HG03097 (cell line): Measurements from ENCODE around the gene GLP1R.

ENCODE experiments used
- ATAC-seq: cut with Tn5 transposase; IDR thresholded peaks from one replicate; pipeline ENCODE4 v1.9.1; 2021; ENCODE audit not compliant: unreplicated experiment, low FRiP score

Gene GLP1R

DNA sequence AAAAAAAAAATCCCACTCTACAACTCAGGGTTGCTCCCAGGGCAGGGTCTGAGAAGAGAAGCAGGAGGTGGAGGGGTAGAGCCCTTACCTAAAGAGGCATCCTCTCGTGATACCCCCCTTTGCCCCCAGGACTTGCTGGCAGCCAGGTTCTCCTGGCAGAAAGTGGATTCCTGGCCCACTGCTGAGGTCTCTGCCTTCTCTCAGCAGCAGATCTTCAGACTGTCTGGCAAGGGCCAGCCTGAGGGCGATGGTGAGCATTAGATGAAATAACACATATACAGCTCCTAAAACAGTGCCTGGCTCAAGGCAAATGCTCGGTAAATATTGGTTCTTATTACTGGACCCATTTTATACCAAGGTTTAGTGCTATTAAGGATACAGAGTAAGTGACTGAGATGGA, 4.8 kb upstream of the GLP1R start:
- no peak for ATAC-seq

DNA sequence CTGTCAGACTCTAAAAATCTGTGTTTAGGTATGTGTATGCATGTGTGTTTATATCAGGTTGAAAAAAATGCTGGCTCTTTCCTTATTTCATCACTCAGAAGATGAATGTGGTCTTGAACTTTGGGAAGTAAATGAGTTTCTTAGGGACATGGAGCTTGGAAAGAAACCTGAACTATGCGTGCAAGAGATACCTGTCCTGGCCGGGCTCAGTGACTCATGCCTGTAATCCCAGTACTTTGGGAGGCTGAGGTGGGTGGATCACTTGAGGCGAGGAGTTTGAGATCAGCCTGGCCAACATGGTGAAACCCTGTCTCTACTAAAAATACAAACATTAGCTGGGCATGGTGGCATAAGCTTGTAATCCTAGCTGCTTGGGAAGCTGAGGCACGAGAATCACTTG, 4.4 kb upstream of the GLP1R start:
- no peak for ATAC-seq

DNA sequence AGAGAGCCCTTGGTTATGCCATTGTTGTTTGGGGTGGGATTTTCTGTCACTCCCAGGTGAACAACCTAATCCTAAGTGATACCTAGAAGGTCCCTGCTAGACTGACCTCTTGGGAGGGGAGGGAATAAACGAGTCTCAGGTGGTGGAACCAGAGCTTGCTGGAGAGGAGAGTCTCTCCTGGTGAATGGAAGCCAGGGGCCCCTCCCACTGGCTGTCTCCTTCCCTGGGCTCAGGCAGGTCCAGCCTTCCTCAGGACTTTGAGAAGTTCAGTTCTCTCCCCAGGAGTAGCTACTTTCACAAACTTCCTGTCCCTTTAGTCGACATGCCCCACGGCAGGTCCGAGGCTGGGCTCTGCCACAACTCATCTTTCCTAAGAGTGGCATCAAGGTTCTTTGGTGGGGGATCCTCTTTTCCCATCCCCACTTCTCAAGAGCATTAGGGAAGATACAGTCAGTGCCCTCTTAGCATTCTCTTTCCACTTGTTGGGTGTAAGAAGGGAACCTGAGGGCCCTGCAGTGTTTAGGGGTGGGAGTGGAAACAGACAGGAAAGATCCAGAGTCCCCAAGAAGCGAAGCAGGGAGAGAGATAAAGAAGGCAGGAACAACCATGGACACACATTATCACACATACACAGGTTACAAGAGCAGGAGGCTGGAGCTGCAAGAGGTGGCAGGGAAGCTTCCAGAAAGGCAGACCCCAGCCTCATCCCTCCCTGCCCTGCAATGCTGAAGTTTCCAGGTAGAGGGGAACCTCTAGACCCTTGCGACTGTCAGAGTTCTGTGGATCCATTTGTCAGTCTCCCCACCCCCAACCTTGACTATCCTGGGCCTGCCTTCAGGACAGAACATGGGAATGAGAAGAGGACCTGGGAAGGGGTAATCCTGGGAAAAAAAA, 900 bp upstream of the GLP1R start:
- ATAC-seq, result no peak

DNA sequence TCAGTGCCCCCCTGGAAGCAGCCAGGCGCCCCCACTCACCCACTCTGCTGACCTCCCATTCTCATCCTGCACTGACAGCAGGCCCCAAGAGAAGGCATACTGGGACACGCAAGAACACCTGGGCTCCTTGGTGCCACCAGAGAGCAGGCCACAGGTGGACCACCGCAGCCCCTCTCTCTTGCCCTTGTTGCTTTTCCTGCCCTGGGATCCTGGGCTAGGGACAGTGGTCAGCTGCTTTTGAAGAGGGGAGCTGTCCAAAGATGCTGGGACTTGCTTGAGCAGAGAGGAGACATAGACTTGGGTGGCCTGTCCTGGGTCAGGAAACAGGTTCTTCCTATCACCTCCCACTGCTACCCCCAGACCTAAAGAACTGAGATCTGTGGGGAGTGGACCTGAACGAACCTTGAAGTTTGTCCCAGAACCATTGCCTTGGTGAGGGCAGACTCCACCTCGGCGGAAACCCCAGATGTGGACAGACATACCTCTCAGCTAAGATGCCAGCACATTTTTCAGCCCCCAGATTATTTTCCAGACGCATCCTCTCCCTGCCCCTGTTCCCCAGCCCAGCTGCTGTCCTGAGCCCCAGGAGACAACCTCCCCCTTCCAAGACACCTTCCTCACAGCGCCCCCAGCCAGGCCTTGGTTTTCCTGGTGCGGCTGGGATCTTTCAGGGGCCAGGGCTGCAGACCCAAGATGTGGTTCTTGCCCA, 1.1 kb downstream of the GLP1R start:
- no peak for ATAC-seq

DNA sequence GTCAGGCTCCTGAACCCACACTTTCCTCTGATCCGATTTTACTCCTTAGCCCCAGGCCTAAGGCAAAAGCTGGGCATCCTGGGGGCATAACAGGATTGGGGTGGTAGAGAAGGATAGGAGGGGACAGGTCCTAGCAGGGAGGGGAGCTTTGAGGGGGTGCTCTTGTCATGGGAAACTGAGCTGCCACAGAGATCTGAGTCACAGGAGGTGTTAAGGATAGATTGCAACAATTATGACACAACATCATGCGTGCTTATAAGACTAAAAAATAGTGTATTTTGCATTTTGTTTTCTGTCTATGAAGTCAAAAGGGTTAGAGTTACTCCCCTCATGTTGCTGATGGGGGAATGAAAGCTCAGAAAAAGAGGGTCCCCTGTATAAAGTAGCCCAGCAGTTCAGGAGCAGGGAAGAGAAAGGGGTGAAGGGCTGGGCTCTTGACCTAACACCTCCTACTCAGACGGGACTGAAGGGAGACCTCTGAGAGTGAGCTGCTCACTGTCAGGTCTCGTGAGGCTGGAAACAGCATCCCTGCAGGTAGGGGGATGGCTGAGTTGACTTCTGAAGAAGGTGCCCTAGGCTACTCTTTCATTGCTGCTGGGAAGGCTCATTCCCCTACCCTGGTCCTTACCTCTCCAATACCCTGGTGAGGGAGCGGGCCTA, 2.0 kb downstream of the GLP1R start:
- no peak for ATAC-seq

DNA sequence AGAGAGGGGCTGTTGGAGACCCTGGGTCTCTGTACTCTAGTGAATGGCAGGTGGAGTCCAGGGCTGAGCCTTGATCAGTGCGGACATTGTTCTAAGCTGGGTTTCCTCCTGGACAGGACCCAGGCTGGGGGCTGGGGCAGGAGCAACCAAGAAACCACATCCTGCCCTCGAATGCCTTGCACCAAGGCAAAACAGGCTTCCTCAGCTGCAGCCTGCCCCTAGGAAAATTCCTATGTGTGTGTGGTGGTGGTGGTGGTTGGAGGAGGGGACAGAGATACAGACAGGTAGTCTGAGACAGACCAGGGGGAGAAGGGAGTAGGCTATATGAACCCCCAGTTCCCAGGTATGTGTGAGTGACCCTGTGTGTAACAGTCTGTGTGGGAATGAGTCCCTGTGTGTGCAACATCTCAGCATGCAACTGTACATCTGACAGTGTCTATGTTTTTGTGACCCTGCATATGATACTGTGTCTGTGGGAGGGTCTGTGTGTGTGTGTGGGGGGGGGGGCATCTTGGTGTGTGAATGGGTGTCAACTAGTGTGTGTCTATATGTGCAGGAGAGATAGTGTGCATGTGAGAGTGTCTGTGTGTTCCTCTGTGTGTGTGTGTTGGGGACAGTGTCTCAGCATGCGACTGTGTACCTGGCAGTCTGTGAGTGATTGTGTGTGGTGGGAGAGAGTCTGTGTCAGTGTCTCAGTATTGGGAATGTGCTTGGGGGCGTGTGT, 3.0 kb downstream of the GLP1R start:
- ATAC-seq, result no peak

DNA sequence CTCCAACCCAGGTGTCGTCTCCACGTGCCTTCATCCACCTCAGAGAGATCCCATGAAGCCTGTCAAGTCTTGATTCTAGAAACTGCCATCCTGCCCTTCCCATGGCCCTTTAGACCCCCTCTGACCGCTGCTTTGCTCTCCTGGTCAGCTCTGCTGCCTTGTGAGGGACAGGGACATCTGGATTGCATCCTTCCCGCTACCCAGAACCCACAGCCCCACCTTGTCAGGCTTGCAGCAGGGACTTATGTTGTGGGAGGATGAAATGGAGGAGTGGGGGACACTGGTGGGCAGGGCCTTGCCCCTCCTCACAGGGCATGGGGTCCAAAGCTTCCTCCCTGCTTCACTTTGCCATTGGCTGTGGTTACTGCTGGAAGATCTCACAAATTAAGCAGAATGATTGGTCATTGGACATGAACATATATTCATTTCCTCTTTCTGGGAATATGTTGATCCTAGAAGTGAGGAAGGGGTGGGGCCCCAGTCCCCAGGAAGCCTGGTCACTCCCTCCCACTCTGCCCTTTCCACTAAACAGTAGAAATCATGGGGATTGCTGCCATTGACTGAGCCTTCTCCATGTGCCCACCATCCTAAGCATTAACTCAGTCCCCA, 4.5 kb downstream of the GLP1R start:
- ATAC-seq, result no peak

DNA sequence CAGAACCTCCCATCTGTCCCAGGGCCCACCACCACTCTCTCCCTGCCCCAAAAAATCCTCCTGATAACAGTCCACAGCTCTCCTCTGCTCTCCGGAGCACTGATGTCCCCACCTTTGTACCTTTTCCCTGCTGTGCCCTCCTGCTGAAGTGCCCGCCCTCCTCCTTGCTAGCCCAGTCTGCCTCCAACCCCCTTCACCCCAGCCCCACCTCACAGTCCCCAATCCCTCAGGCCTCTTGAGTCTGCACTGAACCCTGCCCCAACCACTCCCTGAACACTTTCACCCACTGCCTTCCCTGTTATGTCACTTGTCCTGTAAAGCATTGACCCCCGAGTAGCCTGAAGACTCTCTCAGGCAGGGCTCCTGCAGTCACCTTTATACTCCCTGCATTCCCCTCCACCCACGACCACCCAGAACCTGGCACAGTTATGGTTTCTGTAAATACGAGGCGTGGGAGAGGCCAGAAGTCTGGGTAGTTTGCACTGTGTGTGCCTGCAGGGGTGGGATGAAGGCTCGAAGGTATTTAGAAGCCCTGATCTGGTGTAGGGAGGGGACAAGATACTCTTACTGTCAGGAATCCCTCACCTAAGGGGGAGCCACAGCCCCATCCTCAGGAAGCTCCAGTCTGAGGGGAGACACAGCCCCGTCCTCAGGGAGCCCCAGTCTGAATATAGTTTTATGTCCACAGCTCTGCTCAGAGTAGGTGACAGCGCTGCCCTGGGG, 5.4 kb downstream of the GLP1R start:
- no peak for ATAC-seq

DNA sequence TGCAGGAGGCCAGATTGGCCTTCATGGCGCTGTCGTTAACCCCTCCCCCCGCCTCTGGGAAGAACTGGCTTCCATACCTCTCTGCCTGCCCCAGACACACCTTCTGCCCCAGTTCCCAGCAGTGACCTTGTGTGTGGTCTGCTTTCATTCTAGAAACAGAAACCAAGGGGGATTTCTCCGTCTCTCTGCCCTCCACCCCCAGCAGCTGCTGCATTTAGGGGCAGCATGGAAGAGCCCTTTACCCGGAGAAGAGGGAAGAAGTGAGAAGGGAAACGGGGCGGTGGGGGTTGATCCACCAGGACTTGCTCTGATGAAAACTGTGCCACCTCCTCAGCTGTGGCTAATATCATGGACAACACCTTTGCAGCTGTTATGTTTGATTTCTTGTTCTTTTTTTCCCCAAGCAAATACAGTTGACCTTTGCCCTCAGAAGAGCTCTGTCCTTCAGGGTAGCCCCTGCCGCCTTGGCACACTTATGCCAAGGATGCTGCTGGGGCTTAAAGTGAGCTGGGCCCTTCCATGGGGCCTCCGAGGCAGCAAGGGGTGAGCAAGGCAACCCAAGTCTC, 6.1 kb downstream of the GLP1R start:
- no peak for ATAC-seq

DNA sequence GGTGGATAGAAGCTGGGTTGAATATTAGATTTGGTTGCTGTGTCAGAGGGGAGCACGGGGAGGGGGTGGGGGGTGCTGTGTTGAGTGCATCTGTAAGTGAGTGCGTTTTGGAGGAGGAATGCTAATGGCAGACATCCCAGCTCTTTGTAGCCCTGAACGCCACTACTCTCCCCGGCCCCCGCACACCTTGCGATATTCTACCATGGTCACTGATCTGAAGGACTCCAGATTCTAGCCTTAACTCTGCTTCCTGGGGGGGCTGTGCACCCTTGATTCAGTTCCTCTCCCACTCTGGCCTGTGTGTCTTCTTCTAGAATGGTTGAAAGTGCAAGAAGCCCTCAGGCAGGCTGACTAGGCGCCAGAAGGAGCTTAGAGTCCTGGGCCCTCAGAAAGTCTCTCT, 7.1 kb downstream of the GLP1R start:
- ATAC-seq, result no peak

DNA sequence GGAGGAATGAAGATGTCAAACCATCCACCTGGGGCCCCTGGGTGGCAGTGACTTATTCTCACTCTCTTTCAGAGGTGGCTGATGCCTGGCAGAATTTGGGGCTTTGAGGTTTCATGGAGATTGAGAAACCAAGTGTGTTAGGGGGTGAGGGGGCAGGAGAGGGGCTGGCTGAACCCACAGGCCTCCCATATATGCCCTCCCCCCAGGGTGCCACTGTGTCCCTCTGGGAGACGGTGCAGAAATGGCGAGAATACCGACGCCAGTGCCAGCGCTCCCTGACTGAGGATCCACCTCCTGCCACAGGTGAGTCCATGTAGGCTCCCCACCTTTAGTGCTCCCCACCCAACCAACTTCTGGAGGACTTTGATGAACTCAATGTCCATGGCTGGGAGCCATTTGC, 7.6 kb downstream of the GLP1R start:
- ATAC-seq, result no peak

DNA sequence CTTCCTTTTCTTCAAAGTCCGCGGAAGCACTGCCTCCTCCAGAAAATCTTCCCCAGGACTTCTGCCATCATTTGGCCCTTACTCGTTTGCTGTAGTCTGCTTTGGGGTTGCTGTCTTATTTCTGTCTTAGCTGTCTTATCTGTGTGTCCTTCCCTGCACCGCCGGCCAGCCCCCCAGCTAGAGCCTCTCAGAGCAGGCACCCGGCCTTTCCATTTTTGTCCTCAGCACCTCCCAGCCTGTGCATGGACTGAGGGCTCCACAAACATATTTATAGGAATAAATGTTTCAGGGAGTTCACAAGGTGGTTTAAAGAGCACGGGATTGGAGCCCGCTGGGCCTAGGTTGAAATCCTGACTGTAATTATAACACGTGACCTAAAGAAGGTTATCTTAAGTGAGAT, 8.1 kb downstream of the GLP1R start:
- no peak for ATAC-seq

DNA sequence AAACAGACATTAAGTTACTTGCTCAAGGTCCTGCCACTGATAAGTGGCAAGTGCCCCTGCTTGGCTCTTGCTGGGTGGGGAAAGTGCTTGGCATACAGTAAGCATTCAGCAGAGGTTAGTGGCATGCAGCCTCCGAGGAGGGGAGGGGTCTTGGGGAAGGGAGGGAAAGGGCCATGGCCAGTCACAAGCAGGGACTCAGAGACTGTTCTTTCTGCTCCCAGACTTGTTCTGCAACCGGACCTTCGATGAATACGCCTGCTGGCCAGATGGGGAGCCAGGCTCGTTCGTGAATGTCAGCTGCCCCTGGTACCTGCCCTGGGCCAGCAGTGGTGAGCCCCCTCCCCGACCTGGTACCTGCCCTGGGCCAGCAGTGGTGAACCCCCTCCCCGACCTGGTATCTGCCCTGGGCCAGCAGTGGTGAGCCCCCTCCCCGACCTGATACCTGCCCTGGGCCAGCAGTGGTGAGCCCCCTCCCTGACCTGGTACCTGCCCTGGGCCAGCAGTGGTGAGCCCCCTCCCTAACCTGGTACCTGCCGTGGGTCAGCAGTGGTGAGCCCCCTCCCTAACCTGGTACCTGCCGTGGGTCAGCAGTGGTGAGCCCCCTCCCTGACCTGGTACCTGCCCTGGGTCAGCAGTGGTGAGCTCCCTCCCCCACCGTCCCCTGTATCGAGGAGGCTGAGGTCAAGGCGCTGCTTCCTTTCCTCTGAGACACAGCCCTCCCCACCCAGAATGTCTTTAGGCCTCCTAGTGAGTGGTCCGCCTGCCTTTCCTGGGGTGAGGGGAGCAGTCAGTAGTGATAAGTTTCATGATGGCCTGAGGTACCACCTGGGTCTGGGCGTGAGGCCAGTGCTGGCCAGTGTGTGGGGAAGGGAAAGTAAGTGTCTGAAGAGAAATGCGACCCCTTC, 8.9 kb downstream of the GLP1R start:
- ATAC-seq, result no peak

DNA sequence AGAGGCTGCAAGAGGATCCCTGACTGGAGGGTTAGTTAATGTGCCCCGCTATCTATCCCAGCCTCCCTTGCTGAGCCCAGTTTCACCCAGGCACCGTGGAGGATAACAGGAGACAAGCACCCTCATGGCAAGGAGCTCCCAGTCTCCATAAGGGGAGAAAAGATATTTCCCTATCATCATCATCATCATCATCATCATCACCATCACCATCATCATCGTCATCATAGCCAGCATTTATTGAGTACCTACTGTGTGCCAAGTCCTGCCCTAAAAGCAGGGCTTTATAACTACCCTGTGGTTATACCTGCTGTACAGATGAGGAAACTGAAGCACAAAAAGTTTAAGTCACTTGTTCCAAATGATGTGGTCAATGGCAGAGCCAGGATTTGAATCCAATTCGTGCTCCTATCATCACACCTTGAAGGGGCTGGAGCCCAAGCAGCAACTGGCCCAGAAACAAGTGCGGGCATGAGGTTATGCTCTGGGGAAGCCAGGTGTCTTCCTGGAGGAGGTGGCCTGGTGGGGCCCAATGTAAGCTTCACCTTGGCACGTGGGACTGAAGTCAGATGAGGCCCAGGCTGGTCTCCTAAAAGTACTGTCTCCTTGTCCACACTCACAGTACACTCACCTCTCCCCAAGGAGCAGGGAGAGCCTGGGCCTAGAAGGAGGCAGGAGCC, 10.0 kb downstream of the GLP1R start:
- no peak for ATAC-seq

DNA sequence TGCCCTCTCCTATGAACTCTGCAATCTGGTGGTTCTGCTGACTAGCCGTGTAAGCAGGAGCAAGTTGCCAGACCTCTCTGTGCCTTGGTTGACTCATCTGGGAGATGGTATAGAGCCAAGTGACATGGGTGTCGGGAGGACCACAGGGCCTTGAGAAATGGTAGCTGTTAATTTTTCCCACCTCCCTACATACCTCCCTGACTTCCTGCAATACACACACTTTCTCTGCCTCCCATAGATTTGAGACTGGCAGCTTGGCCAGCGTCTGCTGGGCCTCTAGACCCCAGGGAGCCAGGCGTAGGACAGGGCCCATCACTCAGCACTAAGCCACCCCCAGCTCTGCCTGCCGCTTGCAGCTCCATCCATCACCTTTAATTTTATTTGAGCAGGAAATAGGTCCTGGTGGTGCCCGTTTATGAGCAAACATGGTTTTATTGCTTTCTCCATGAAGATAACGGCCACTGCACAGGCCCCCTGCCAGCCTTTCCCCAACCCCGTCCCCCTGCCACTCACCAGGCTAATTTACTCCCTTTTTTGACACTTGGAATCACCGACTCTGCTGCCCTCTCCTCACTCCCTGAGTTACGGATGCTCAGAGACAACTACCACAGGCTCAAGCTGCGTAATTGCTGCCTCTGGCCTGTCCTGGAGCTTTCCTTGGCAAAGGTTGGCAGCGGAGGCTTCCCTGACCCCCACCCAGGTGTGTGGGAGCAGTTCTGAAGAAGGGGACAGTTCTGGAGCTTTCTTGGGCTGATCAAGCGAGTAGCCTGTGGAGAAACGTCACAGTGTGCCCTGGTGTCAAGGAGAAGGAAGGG, 11.1 kb downstream of the GLP1R start:
- ATAC-seq, result no peak

DNA sequence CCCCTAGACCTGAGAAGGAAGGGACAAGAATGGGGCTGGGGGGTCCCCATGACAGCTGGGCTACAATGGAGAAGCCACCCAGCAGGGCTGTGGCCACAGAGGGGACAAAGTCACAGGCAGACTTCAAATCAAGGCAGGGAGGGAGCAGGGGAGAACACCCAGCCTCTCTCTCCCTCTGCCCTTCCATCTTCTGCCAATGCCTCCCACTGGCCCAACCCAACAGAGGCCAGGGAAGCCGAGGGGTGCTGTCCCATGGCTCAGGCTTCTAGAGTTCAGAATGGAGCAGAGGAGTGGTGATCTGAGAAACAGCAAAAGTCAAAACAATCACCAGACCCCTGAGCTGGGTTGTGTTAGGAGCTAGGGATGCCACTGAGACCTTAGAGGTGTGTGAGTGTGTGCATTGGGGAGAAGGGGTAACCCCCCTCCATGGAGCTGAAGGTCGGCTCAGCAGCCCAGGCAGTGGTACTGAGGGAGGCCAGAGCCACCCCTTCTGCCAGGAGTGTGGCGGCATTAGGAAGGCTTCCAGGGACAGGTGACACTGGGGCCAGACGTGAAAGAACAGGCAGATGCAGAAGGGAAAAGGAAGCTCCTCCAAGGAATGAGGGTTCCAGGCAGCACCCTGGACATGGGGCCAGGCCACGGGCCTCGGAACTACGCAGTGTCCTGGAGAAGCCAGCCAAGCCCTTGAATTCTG, 12.0 kb downstream of the GLP1R start:
- ATAC-seq, result no peak

DNA sequence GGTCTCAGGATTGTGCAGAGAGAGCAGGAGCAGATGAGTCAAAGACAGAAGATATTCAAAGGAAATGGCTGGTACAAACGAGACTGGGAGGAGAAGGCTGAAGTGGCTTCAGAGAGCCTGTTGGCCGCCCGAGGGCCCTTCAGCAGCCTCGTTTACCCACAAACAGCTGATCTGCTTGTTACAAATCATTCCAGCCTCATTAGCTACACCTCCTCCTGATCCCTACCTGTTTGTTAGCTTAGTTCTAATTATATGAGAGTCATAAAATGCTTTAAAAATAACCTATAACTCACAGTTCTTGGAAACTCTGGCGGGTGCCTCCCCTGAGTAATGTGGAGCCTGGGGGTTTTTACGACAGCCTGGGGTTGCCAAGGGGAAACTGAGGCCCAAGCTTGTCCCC, 12.6 kb downstream of the GLP1R start:
- no peak for ATAC-seq
